Mesothelial cell of epicardium (in vitro differentiated cells): Measurements from ENCODE around the gene SERPINF2. TPM values are rescaled to one million over a fixed set of nuclear protein-coding genes. Genes with fewer than 3 reads are reported as not detected.

Source experiments
- DNase-seq, 2 experiments: peaks; one replicate each; pipeline ENCODE4 v3.0.0; 2021; ENCODE audit warnings: low spot score in 2 of 2; ENCODE audit not compliant: unreplicated experiment in 2 of 2
- H3K27ac Mint-ChIP-seq: 2 replicates; pipeline ENCODE4 v1.8.0; 2021; ENCODE audit warnings: mixed read lengths
- H3K27me3 Mint-ChIP-seq: 2 replicates; pipeline ENCODE4 v1.8.0; 2021; ENCODE audit warnings: low read depth, mixed read lengths
- H3K36me3 Mint-ChIP-seq: 2 replicates; pipeline ENCODE4 v1.8.0; 2021; ENCODE audit warnings: mixed read lengths
- H3K4me1 Mint-ChIP-seq: 2 replicates; pipeline ENCODE4 v1.8.0; 2021; ENCODE audit warnings: mixed read lengths
- H3K4me3 Mint-ChIP-seq: 2 replicates; pipeline ENCODE4 v1.8.0; 2021; ENCODE audit warnings: mild to moderate bottlenecking, moderate library complexity, mixed read lengths
- H3K9me3 Mint-ChIP-seq: 2 replicates; pipeline ENCODE4 v1.8.0; 2021; ENCODE audit warnings: mixed read lengths
- total RNA-seq: library from RNA; stranded (reverse); gene quantifications from 3 replicates; pipeline ENCODE4 v1.2.1, GENCODE V29; 2021
- TF ChIP-seq, protein P1 (sequence below): fragments of 200-600 bp; sonication (generic); IDR thresholded peaks from one replicate; pipeline ENCODE4 v1.5.0; 2021; ENCODE audit warnings: antibody characterized with exemption; ENCODE audit not compliant: unreplicated experiment

Gene SERPINF2
- total RNA-seq, 1 donor from 2014 or later, result 0.63 TPM

DNA sequence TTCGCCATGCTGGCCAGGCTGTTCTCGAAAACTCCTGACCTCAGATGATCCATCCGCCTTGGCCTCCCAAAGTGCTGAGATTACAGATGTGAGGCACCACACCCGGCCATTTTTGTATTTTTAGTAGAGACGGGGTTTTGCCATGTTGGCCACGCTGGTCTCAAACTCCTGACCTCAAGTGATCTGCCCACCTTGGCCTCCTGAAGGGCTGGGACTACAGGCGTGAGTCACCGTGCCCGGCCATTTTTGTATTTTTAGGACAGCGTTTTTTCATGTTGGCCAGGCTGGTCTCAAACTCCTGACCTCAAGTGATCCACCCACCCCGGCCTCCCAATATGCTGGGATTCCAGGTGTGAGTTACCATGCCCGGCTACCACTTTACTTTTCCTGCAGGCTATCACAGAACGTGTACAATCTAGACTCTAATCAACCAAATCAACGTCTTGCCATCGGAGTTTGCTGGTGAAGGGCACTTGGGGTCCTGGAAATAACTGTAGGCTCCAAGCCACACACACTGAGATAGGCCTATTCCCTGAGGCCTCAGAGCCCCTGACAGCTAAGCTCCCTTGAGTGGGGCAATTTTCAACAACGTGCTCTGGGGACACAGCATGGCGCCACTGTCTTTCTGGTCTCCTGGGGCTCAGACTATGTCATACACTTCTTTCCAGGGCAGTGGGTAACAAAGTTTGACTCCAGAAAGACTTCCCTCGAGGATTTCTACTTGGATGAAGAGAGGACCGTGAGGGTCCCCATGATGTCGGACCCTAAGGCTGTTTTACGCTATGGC lies 31.9 kb downstream of the SERPINF2 start:
- Mint-ChIP-seq H3K4me1 (peaks cover 18% of the 10 kb centered on the region), H3K27me3 (no peaks in the 10 kb centered on the region), H3K27ac (peak overlapping the region; percentile 19), H3K36me3 (peaks cover 19% of the 10 kb centered on the region), H3K4me3 (no peak overlapping the region), H3K9me3 (no peaks in the 10 kb centered on the region)
- TF ChIP-seq, protein P1, sequence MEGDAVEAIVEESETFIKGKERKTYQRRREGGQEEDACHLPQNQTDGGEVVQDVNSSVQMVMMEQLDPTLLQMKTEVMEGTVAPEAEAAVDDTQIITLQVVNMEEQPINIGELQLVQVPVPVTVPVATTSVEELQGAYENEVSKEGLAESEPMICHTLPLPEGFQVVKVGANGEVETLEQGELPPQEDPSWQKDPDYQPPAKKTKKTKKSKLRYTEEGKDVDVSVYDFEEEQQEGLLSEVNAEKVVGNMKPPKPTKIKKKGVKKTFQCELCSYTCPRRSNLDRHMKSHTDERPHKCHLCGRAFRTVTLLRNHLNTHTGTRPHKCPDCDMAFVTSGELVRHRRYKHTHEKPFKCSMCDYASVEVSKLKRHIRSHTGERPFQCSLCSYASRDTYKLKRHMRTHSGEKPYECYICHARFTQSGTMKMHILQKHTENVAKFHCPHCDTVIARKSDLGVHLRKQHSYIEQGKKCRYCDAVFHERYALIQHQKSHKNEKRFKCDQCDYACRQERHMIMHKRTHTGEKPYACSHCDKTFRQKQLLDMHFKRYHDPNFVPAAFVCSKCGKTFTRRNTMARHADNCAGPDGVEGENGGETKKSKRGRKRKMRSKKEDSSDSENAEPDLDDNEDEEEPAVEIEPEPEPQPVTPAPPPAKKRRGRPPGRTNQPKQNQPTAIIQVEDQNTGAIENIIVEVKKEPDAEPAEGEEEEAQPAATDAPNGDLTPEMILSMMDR, result no peak
- no peak for DNase-seq

DNA sequence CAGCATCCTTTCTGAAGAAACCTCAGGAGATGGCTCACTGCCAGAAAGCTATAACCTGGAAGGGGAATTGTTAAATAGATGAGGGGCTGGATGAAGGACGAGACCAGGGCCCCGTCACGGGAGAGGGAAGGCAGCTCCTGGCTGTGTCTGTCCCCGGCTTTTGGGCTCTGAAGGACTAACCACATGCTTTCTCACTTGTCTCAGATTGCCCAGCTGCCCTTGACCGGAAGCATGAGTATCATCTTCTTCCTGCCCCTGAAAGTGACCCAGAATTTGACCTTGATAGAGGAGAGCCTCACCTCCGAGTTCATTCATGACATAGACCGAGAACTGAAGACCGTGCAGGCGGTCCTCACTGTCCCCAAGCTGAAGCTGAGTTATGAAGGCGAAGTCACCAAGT lies 33.7 kb downstream of the SERPINF2 start:
- Mint-ChIP-seq H3K9me3 (no peaks in the 10 kb centered on the region), H3K4me1 (peaks cover 16% of the 10 kb centered on the region), H3K27ac (no peak overlapping the region), H3K27me3 (no peaks in the 10 kb centered on the region), H3K4me3 (no peak overlapping the region), H3K36me3 (peaks cover 19% of the 10 kb centered on the region)
- TF ChIP-seq, protein P1, result no peak
- DNase-seq, result no peak

DNA sequence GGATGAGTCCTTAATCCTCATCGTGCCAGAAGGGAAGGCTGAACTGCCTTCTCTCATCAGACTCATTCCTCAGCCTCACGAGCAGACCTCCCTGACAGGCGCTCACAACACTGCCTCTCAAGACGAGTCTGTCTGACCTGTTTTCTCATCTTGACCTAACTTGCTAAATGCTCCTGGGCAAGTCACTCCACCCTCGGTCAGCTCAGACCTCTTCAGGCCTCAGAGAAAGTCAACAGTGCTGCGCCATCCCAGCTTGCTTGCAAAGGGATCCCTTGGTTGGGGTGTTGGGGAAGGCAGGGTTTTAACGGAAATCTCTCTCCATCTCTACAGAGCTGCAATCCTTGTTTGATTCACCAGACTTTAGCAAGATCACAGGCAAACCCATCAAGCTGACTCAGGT lies 34.2 kb downstream of the SERPINF2 start:
- no peak overlapping the region for H3K27ac Mint-ChIP-seq
- peaks cover 21% of the 10 kb centered on the region for H3K36me3 Mint-ChIP-seq
- H3K27me3 Mint-ChIP-seq, result no peaks in the 10 kb centered on the region
- no peak for DNase-seq
- H3K4me3 Mint-ChIP-seq, result no peak overlapping the region
- peaks cover 16% of the 10 kb centered on the region for H3K4me1 Mint-ChIP-seq
- H3K9me3 Mint-ChIP-seq, result no peaks in the 10 kb centered on the region
- TF ChIP-seq, protein P1, result no peak

DNA sequence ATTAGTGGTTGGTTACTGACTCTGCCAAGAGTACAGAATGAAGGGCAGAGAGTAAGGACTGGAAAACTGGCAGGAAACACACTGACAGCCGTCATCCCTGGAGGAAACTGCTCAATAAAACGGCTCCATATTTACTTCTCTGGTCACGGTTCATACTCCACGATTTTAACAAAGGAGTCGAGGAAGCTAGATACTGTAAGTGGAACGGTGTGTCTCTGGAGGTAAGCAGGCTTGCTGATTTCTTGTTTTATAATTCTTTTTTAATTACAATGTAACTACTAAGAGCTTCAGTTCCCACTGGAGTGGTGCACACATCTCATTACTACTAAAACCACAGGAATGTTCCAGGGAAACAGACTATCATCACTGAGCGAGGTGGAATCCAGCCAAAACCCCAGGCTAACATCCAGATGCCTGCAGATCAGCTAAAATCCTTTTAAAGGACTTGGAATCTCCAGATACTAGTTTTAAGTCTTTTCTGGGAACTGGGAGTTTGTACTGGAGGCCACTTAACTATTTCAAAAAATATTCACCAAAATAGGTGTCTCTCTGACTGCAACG lies 37.0 kb downstream of the SERPINF2 start:
- no peaks in the 10 kb centered on the region for H3K27me3 Mint-ChIP-seq
- H3K36me3 Mint-ChIP-seq, result peaks cover 32% of the 10 kb centered on the region

DNA sequence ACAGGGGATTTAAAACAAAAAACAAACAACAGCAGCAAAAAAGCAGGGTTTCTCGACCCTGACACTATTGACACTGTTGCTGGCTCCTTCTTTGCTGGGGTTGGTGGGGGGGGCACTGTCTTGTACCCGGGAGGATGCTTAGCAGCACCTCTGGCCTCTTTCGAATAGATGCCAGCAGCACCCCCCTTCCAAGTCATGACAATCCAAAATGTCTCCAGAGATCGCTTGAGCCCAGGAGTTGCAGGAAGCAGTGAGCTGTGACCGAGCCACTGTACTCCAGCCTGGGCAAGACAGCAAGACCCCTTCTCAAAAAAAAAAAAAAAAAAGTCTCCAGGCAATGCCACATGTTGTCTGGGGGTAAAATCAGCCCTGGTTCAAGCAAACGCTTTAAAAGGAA lies 39.5 kb downstream of the SERPINF2 start:
- H3K4me3 Mint-ChIP-seq, result no peak overlapping the region
- TF ChIP-seq, protein P1, result no peak
- H3K36me3 Mint-ChIP-seq, result peaks cover 30% of the 10 kb centered on the region
- no peaks in the 10 kb centered on the region for H3K9me3 Mint-ChIP-seq
- H3K27me3 Mint-ChIP-seq, result no peaks in the 10 kb centered on the region
- no peak for DNase-seq
- H3K27ac Mint-ChIP-seq, result peak overlapping the region; percentile 78
- peaks cover 22% of the 10 kb centered on the region for H3K4me1 Mint-ChIP-seq

More for the DNA sequence above, 37.0 kb downstream of the SERPINF2 start:
- Mint-ChIP-seq H3K4me3 (no peak overlapping the region), H3K27ac (peak overlapping the region; percentile 91), H3K9me3 (no peaks in the 10 kb centered on the region), H3K4me1 (peaks cover 22% of the 10 kb centered on the region)
- DNase-seq, result peak in 1 of 2 experiments; percentile 63
- TF ChIP-seq, protein P1, result no peak
